Measurements from ENCODE around the gene ADAP1.

- TF ChIP-seq EZH2 (IDR thresholded peaks at IDR 0.05; ENCODE audit: insufficient read depth, poor library complexity, severe bottlenecking) = no peak
- TF ChIP-seq EZH2phosphoT487 (IDR thresholded peaks at IDR 0.05; ENCODE audit: insufficient read depth, low read depth) = no peak
Observed at GRCh38 chr7:930975-931758, 23.3 kb downstream of the ADAP1 start.
